Panc1 (cell line): Measurements from ENCODE around the gene ARL2. TPM values are rescaled to one million over a fixed set of nuclear protein-coding genes. Genes with fewer than 3 reads are reported as not detected.

Experiments
- ATAC-seq: fragments of 200-7000 bp; cut with Tn5 transposase; 2 replicates; pipeline ENCODE4 v1.9.1; 2020; ENCODE audit warnings: mild to moderate bottlenecking, moderate library complexity
- BruUV-seq: library from RNA; stranded (reverse); fragments of 400-500 nt; replicated peaks from 2 replicates; lab custom pipeline; 2021; lab: Mats Ljungman, UMichigan
- CTCF ChIA-PET: fragments of 300-600 bp; sonication (Branson Sonifier 250); formaldehyde crosslinking; loops from one replicate; lab custom pipeline; 2022; ENCODE audit warnings: antibody characterized with exemption; lab: Charles Lee
- POLR2A ChIA-PET: fragments of 300-600 bp; sonication (Branson Sonifier 250); formaldehyde crosslinking; loops from one replicate; lab custom pipeline; 2022; ENCODE audit warnings: antibody characterized with exemption; lab: Charles Lee
- DNase-seq: peaks from one replicate; pipeline ENCODE4 v3.0.0-alpha.2; 2010; ENCODE audit warnings: low read depth, low spot score
- H3K27ac ChIP-seq: 2 replicates; pipeline ENCODE4 v1.5.1; 2011; ENCODE audit warnings: mild to moderate bottlenecking, low read length, inconsistent platforms
- H3K27me3 ChIP-seq: fragments of 200-500 bp; sonication (Bioruptor generic); 2 replicates; pipeline ENCODE4 v1.6.0; 2014; ENCODE audit warnings: low read length, inconsistent platforms; ENCODE audit not compliant: control insufficient read depth, insufficient read depth
- H3K36me3 ChIP-seq: fragments of 200-500 bp; sonication (Bioruptor generic); 2 replicates; pipeline ENCODE4 v1.5.1; 2014; ENCODE audit warnings: inconsistent platforms, mild to moderate bottlenecking, low read length, moderate library complexity; ENCODE audit not compliant: control insufficient read depth, insufficient read depth
- H3K4me1 ChIP-seq: 2 replicates; pipeline ENCODE4 v1.5.1; 2011; ENCODE audit warnings: inconsistent platforms, mild to moderate bottlenecking, low read length, moderate library complexity; ENCODE audit not compliant: control insufficient read depth, insufficient read depth
- H3K4me3 ChIP-seq, 2 experiments: 2 replicates each; pipeline ENCODE4 v1.5.1; 2011 to 2012; ENCODE audit warnings: low read depth in 2 of 2, low read length in 2 of 2, mild to moderate bottlenecking in 2 of 2, inconsistent platforms in 1 of 2, moderate library complexity in 1 of 2
- H3K9me3 ChIP-seq: fragments of 200-500 bp; sonication (Bioruptor generic); 2 replicates; pipeline ENCODE4 v1.5.1; 2014; ENCODE audit warnings: low read depth, mild to moderate bottlenecking, inconsistent platforms, low read length, moderate library complexity; ENCODE audit not compliant: control insufficient read depth, insufficient read depth
- CTCF ChIP-seq: fragments of 450-650 bp; IDR thresholded peaks from 2 replicates; pipeline ENCODE4 v1.5.1; 2017; ENCODE audit warnings: mild to moderate bottlenecking
- POLR2AphosphoS5 ChIP-seq: IDR thresholded peaks from 2 replicates; pipeline ENCODE4 v1.6.1; 2012; ENCODE audit warnings: mild to moderate bottlenecking, low read depth, low read length, moderate library complexity
- SIN3A ChIP-seq: IDR thresholded peaks from 2 replicates; pipeline ENCODE4 v1.6.1; 2012; ENCODE audit warnings: low read depth, mild to moderate bottlenecking, low read length, moderate library complexity, borderline replicate concordance; ENCODE audit not compliant: insufficient read depth
- TCF7L2 ChIP-seq: IDR thresholded peaks from 2 replicates; pipeline ENCODE4 v1.6.1; 2011; ENCODE audit warnings: mild to moderate bottlenecking, low read depth, low read length, inconsistent platforms
- in situ Hi-C: cut with HindIII; loops from 2 replicates; pipeline ENCODE4 v1.10.0; 2016; ENCODE audit warnings: low sequenced_read_pairs, low pct_unique_long_range_greater_than_20kb
- intact Hi-C: fragments of 100-400 bp; cut with micrococcal nuclease; formaldehyde crosslinking; loops from one replicate; pipeline ENCODE4 v1.10.0; 2022; ENCODE audit not compliant: unreplicated experiment
- total RNA-seq: library from RNA; stranded (reverse); gene quantifications from one replicate; pipeline ENCODE4 v1.2.1, GENCODE V29; 2021; ENCODE audit not compliant: unreplicated experiment
- TF ChIP-seq, protein P1 (sequence below), 2 experiments: IDR thresholded peaks; 2 replicates each; pipeline ENCODE4 v1.6.1; 2011 to 2012; ENCODE audit warnings: low read depth in 2 of 2, control low read depth in 1 of 2, low read length in 1 of 2, mild to moderate bottlenecking in 1 of 2, moderate library complexity in 1 of 2; ENCODE audit not compliant: insufficient read depth in 1 of 2

Gene ARL2
- total RNA-seq, 1 experiment from 2014 or later = 177 TPM

GRCh38 chr11:65058012-65058411 is 44.1 kb downstream of the ARL2 start:
- H3K4me3 ChIP-seq = no peak overlapping the region
- H3K27me3 ChIP-seq = no peaks in the 10 kb centered on the region
- ChIA-PET POLR2A (interaction anchor here (0.6 kb wide), 1 partner anchor 21 kb away, joined by 6 read pairs; no protein-coding TSS in a partner anchor), CTCF (interaction anchor here (0.6 kb wide), 1 partner anchor 522 kb away, joined by 3 read pairs; no protein-coding TSS in a partner anchor)
- H3K27ac ChIP-seq = no peak overlapping the region
- no peak for DNase-seq
- H3K4me1 ChIP-seq = no peaks in the 10 kb centered on the region
- no TSS peak for BruUV-seq
- no peaks in the 10 kb centered on the region for H3K36me3 ChIP-seq
- ATAC-seq = no peak
- no peaks in the 10 kb centered on the region for H3K9me3 ChIP-seq
- intact Hi-C loops (no loop called here), in situ Hi-C loops (no loop called here)
- TF ChIP-seq POLR2AphosphoS5 (no peak), TCF7L2 (no peak), CTCF (no peak), SIN3A (no peak)
- TF ChIP-seq, protein P1, sequence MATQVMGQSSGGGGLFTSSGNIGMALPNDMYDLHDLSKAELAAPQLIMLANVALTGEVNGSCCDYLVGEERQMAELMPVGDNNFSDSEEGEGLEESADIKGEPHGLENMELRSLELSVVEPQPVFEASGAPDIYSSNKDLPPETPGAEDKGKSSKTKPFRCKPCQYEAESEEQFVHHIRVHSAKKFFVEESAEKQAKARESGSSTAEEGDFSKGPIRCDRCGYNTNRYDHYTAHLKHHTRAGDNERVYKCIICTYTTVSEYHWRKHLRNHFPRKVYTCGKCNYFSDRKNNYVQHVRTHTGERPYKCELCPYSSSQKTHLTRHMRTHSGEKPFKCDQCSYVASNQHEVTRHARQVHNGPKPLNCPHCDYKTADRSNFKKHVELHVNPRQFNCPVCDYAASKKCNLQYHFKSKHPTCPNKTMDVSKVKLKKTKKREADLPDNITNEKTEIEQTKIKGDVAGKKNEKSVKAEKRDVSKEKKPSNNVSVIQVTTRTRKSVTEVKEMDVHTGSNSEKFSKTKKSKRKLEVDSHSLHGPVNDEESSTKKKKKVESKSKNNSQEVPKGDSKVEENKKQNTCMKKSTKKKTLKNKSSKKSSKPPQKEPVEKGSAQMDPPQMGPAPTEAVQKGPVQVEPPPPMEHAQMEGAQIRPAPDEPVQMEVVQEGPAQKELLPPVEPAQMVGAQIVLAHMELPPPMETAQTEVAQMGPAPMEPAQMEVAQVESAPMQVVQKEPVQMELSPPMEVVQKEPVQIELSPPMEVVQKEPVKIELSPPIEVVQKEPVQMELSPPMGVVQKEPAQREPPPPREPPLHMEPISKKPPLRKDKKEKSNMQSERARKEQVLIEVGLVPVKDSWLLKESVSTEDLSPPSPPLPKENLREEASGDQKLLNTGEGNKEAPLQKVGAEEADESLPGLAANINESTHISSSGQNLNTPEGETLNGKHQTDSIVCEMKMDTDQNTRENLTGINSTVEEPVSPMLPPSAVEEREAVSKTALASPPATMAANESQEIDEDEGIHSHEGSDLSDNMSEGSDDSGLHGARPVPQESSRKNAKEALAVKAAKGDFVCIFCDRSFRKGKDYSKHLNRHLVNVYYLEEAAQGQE (IDR thresholded peaks at IDR 0.05; ENCODE audit: insufficient read depth in 1 of 2, low read depth in 2 of 2, low read length in 1 of 2) = no peak

DNA sequence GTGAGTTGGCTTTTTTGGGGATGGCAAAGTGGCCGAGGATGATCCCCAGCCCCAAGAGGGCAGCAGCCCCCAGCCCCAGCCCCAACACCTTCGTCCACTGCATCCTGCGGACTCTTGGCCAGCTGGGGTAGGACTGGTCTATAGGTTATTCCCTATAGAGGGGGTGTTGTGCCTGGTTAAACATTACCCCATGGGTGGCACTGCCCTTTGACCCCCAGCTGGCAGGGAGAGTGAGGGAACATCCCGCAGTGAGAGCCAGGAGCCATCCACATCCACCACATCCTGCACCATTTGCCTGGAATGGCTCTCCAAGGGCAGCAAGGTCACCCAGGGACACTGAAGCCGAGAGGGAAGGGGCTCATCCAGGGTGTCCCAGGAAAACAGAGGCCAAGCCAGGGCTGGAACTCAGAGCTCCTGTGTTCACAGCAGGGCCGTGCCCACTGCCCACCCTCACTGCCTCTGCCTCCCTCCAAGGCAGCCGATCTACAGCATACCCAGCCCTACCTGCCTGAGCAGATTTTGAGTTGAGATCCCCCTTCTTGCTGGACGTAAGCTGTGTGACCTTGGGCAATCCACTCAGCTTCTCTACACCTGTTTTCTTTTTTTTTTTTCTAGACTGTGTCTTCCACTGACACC is 44.6 kb downstream of the ARL2 start, which contains the start of gene NAALADL1:
Gene NAALADL1, minus strand, starts transcription at position 135 of the 636 bp plus-strand sequence. Its CDS starts 32 bp downstream, at position 103.
- Histone ChIP-seq H3K27ac (no peak within 1 kb of the TSS), H3K36me3 (no peaks in the 10 kb centered on the region), H3K4me3 (no peak within 1 kb of the TSS), H3K27me3 (no peaks in the 10 kb centered on the region), H3K9me3 (no peaks in the 10 kb centered on the region), H3K4me1 (no peaks in the 10 kb centered on the region)
- no peak for TF ChIP-seq POLR2AphosphoS5
- no peak for TF ChIP-seq SIN3A
- no peak for TF ChIP-seq CTCF
- TF ChIP-seq TCF7L2 = no peak
- TF ChIP-seq, protein P1 (IDR thresholded peaks at IDR 0.05; ENCODE audit: insufficient read depth in 1 of 2, low read depth in 2 of 2, low read length in 1 of 2) = no peak
- ATAC-seq (no peak), DNase-seq (no peak)
- ChIA-PET POLR2A (interaction anchor here (0.7 kb wide), 1 partner anchor 27 kb away, joined by 3 read pairs; no protein-coding TSS in a partner anchor), CTCF (interaction anchor here (0.7 kb wide), 1 partner anchor 222 kb away, joined by 4 read pairs; no protein-coding TSS in a partner anchor)
- in situ Hi-C loops (no loop called here), intact Hi-C loops (no loop called here)
- no TSS peak for BruUV-seq
